Measurements from ENCODE around the gene TRIP12.
"Not testable (repeated sequence)": the region's sequence is repeated elsewhere in the genome, so short reads cannot be mapped to it uniquely, and the experiment has no call there.

The TRIP12 gene

GRCh38 chr2:229775614-229776313 is 146.0 kb downstream of the TRIP12 start:
- H3K27me3 Mint-ChIP-seq: no peaks in the 10 kb centered on the region
- H3K9me3 Mint-ChIP-seq: no peaks in the 10 kb centered on the region
- DNase-seq (ENCODE audit: low spot score in 2 of 2) (no peak), ATAC-seq (ENCODE audit: low read depth) (no peak)
- H3K27ac Mint-ChIP-seq: peak overlapping the region; percentile 50
- H3K4me1 Mint-ChIP-seq: peaks cover 11% of the 10 kb centered on the region
- H3K4me3 Mint-ChIP-seq: no peak overlapping the region
- H3K36me3 Mint-ChIP-seq: peaks cover 44% of the 10 kb centered on the region

GRCh38 chr2:229774237-229774636 is 147.6 kb downstream of the TRIP12 start:
- Mint-ChIP-seq H3K9me3 (no peaks in the 10 kb centered on the region), H3K4me1 (peaks cover 6% of the 10 kb centered on the region), H3K36me3 (peaks cover 41% of the 10 kb centered on the region), H3K27ac (no peak overlapping the region), H3K27me3 (no peaks in the 10 kb centered on the region), H3K4me3 (no peak overlapping the region)
- DNase-seq (ENCODE audit: low spot score in 2 of 2) (no peak), ATAC-seq (ENCODE audit: low read depth) (no peak)

GRCh38 chr2:229768235-229768634 is 153.6 kb downstream of the TRIP12 start:
- no peak overlapping the region for H3K4me3 Mint-ChIP-seq
- no peak overlapping the region for H3K27ac Mint-ChIP-seq
- H3K36me3 Mint-ChIP-seq: peaks cover 48% of the 10 kb centered on the region
- ATAC-seq (ENCODE audit: low read depth) (no peak), DNase-seq (ENCODE audit: low spot score in 2 of 2) (no peak)
- H3K27me3 Mint-ChIP-seq: no peaks in the 10 kb centered on the region
- H3K9me3 Mint-ChIP-seq: no peaks in the 10 kb centered on the region
- H3K4me1 Mint-ChIP-seq: no peaks in the 10 kb centered on the region

DNA sequence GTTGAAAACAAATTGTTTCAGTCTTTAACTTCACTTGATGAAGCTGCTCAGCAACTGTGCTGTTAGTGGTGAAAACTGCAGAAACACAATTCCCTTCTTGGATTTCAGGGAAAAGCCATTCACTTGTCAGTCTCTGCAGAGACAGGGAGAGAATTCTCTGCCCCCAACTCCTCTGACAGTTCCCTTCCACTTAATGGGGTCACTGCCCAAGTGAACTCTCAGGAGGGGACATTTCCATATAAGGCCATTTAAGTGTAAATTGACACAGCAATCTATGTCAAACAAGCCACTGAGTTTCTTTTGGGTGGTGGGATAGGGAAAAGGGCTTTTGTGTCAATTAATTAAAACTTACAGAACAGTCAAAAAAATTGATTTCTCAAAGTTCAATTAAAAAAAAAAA is 156.1 kb downstream of the TRIP12 start:
- Mint-ChIP-seq H3K36me3 (peaks cover 39% of the 10 kb centered on the region), H3K4me3 (no peak overlapping the region), H3K27me3 (no peaks in the 10 kb centered on the region), H3K27ac (no peak overlapping the region), H3K9me3 (no peaks in the 10 kb centered on the region), H3K4me1 (no peaks in the 10 kb centered on the region)
- ATAC-seq (ENCODE audit: low read depth) (no peak), DNase-seq (ENCODE audit: low spot score in 2 of 2) (no peak)

DNA sequence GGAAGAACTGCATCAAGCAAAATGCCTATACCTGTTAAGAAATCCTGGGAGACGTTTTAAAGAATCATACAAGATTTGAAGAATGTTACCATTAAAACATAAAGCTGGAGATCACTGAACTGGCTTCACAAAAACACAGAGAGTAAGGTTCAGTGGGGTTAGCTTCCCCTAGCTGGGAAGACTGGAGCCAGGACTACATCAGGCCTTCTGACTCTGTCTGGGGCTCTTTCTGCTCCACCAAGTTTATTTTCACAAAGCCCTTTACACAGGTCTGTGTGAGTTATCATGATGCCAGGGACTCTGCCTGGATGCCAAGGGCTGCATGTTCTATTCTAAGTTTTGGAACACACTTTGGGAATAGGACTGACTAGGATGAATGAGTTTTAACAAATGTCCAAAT is 160.1 kb downstream of the TRIP12 start:
- DNase-seq (ENCODE audit: low spot score in 2 of 2) (no peak), ATAC-seq (ENCODE audit: low read depth) (no peak)
- H3K36me3 Mint-ChIP-seq: peaks cover 26% of the 10 kb centered on the region
- no peaks in the 10 kb centered on the region for H3K9me3 Mint-ChIP-seq
- H3K4me3 Mint-ChIP-seq: no peak overlapping the region
- no peaks in the 10 kb centered on the region for H3K27me3 Mint-ChIP-seq
- no peak overlapping the region for H3K27ac Mint-ChIP-seq
- no peaks in the 10 kb centered on the region for H3K4me1 Mint-ChIP-seq

DNA sequence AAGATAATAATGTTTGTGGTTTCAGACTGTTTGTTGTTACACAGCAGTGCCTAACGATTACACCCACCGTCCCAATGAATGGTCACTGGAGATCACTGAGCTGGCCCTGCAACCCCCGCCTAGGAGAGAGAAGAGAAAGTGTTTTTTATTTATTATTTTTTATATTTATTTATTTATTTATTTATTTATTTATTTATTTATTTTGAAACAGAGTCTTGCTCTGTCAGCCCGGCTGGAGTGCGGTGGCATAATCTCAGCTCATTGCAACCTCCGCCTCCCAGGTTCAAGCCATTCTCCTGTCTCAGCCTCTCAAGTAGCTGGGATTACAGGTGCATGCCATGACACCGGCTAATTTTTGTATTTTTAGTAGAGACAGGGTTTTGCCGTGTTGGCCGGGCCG is 164.3 kb downstream of the TRIP12 start:
- H3K4me3 Mint-ChIP-seq; H3K9me3 Mint-ChIP-seq; H3K27me3 Mint-ChIP-seq; H3K4me1 Mint-ChIP-seq; DNase-seq (ENCODE audit: low spot score in 2 of 2); H3K36me3 Mint-ChIP-seq; H3K27ac Mint-ChIP-seq; ATAC-seq (ENCODE audit: low read depth): not testable (repeated sequence)

- Mint-ChIP-seq H3K4me1 (peaks cover 5% of the 10 kb centered on the region), H3K27me3 (no peaks in the 10 kb centered on the region), H3K36me3 (peaks cover 6% of the 10 kb centered on the region), H3K4me3 (no peak overlapping the region), H3K27ac (no peak overlapping the region), H3K9me3 (peaks cover 2% of the 10 kb centered on the region)
- DNase-seq (ENCODE audit: low spot score in 2 of 2) (no peak), ATAC-seq (ENCODE audit: low read depth) (no peak)
These were observed 168.7 kb downstream of the TRIP12 start for GRCh38 chr2:229752970-229753729.

GRCh38 chr2:229749779-229750178 is 172.0 kb downstream of the TRIP12 start:
- Mint-ChIP-seq H3K4me3 (no peak overlapping the region), H3K27me3 (no peaks in the 10 kb centered on the region), H3K9me3 (peaks cover 2% of the 10 kb centered on the region), H3K4me1 (peaks cover 5% of the 10 kb centered on the region), H3K27ac (no peak overlapping the region), H3K36me3 (peaks cover 2% of the 10 kb centered on the region)
- ATAC-seq (ENCODE audit: low read depth) (no peak), DNase-seq (ENCODE audit: low spot score in 2 of 2) (no peak)

GRCh38 chr2:229748950-229749349 is 172.9 kb downstream of the TRIP12 start:
- H3K4me3 Mint-ChIP-seq: no peak overlapping the region
- H3K27ac Mint-ChIP-seq: no peak overlapping the region
- H3K4me1 Mint-ChIP-seq: peaks cover 5% of the 10 kb centered on the region
- H3K27me3 Mint-ChIP-seq: no peaks in the 10 kb centered on the region
- ATAC-seq (ENCODE audit: low read depth): no peak
- H3K36me3 Mint-ChIP-seq: peaks cover 2% of the 10 kb centered on the region
- DNase-seq (ENCODE audit: low spot score in 2 of 2): no peak
- peaks cover 2% of the 10 kb centered on the region for H3K9me3 Mint-ChIP-seq

GRCh38 chr2:229742691-229743090 is 179.1 kb downstream of the TRIP12 start:
- H3K27me3 Mint-ChIP-seq; H3K27ac Mint-ChIP-seq; ATAC-seq (ENCODE audit: low read depth); H3K4me1 Mint-ChIP-seq; H3K36me3 Mint-ChIP-seq; H3K4me3 Mint-ChIP-seq; DNase-seq (ENCODE audit: low spot score in 2 of 2): not testable (repeated sequence)
- H3K9me3 Mint-ChIP-seq: peaks cover 15% of the 10 kb centered on the region

DNA sequence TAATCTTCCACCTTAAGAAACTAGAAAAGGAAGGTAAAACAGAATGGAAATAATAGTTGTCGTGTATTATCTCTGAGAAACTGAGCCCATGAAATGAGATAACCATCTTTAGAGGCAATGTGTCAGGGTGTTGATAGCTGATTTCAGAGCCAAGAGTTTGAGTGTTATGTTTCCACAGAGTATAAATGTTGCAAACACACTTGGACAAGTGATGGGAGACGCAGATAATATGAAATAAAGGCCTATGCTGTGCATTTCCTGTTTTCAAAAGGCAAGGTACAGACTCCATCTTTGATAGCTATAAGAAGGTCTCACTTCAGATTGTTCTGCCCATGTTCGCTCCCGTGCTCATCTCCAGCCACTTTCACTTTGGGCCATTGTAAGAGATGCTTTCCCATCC is 181.5 kb downstream of the TRIP12 start:
- H3K9me3 Mint-ChIP-seq: peaks cover 20% of the 10 kb centered on the region
- peaks cover 5% of the 10 kb centered on the region for H3K36me3 Mint-ChIP-seq
- H3K27ac Mint-ChIP-seq: no peak overlapping the region
- ATAC-seq (ENCODE audit: low read depth) (no peak), DNase-seq (ENCODE audit: low spot score in 2 of 2) (no peak)
- H3K27me3 Mint-ChIP-seq: peaks cover 4% of the 10 kb centered on the region
- no peaks in the 10 kb centered on the region for H3K4me1 Mint-ChIP-seq
- no peak overlapping the region for H3K4me3 Mint-ChIP-seq

GRCh38 chr2:229738024-229738625 is 183.7 kb downstream of the TRIP12 start:
- Mint-ChIP-seq H3K4me1 (no peaks in the 10 kb centered on the region), H3K27ac (no peak overlapping the region), H3K9me3 (peaks cover 20% of the 10 kb centered on the region), H3K27me3 (peaks cover 4% of the 10 kb centered on the region), H3K36me3 (peaks cover 5% of the 10 kb centered on the region), H3K4me3 (no peak overlapping the region)
- DNase-seq (ENCODE audit: low spot score in 2 of 2) (no peak), ATAC-seq (ENCODE audit: low read depth) (no peak)

- H3K27me3 Mint-ChIP-seq: peaks cover 4% of the 10 kb centered on the region
- ATAC-seq (ENCODE audit: low read depth): no peak
These were observed 187.4 kb downstream of the TRIP12 start for GRCh38 chr2:229734410-229734809.

GRCh38 chr2:229733611-229734245 is 188.1 kb downstream of the TRIP12 start:
- peaks cover 2% of the 10 kb centered on the region for H3K36me3 Mint-ChIP-seq
- H3K27me3 Mint-ChIP-seq: peaks cover 3% of the 10 kb centered on the region
- ATAC-seq (ENCODE audit: low read depth) (no peak), DNase-seq (ENCODE audit: low spot score in 2 of 2) (no peak)
- no peaks in the 10 kb centered on the region for H3K4me1 Mint-ChIP-seq
- H3K27ac Mint-ChIP-seq: no peak overlapping the region
- no peak overlapping the region for H3K4me3 Mint-ChIP-seq
- peaks cover 12% of the 10 kb centered on the region for H3K9me3 Mint-ChIP-seq

More at GRCh38 chr2:229734410-229734809, 187.4 kb downstream of the TRIP12 start:
- Mint-ChIP-seq H3K27ac (no peak overlapping the region), H3K36me3 (peaks cover 3% of the 10 kb centered on the region), H3K9me3 (peaks cover 16% of the 10 kb centered on the region), H3K4me3 (no peak overlapping the region), H3K4me1 (no peaks in the 10 kb centered on the region)
- DNase-seq (ENCODE audit: low spot score in 2 of 2): no peak

Data from memory B cell (primary cell).